Cardiac muscle cell (in vitro differentiated cells and primary cell): ENCODE measurements around the gene TMEM176A. TPM values are rescaled to one million over a fixed set of nuclear protein-coding genes. Genes with fewer than 3 reads are reported as not detected.
"Not testable (repeated sequence)": the region's sequence is repeated elsewhere in the genome, so short reads cannot be mapped to it uniquely, and the experiment has no call there.

Source experiments
- DNase-seq, 2 donors: peaks; one replicate each; pipeline versions ENCODE4 v3.0.0 to v3.0.0-alpha.2; 2010 to 2017; ENCODE audit warnings: low read depth in 1 of 2, low spot score in 1 of 2
- H3K27ac ChIP-seq: fragments of 200-600 bp; sonication (generic); 2 replicates; pipeline ENCODE4 v1.5.1; 2016
- H3K27me3 ChIP-seq: fragments of 200-600 bp; sonication (generic); 2 replicates; pipeline ENCODE4 v1.6.0; 2016; ENCODE audit warnings: control low read depth
- H3K36me3 ChIP-seq: fragments of 200-600 bp; sonication (generic); 2 replicates; pipeline ENCODE4 v1.5.1; 2016; ENCODE audit warnings: control low read depth
- H3K4me1 ChIP-seq: fragments of 200-600 bp; sonication (generic); 2 replicates; pipeline ENCODE4 v1.8.1; 2017; ENCODE audit warnings: low read depth, mild to moderate bottlenecking, mixed run types
- H3K4me3 ChIP-seq: fragments of 200-600 bp; sonication (generic); 2 replicates; pipeline ENCODE4 v1.5.1; 2016; ENCODE audit warnings: mild to moderate bottlenecking
- H3K9me3 ChIP-seq: fragments of 200-600 bp; sonication (generic); 2 replicates; pipeline ENCODE4 v1.5.1; 2017; ENCODE audit warnings: low read depth, mild to moderate bottlenecking, control low read depth
- CTCF ChIP-seq: IDR thresholded peaks from 2 replicates; pipeline ENCODE4 v1.5.1; 2012; ENCODE audit warnings: low read depth, mild to moderate bottlenecking, low read length
- polyA plus RNA-seq: library from polyadenylated mRNA; unstranded; fragments of >200 nt; fragmentation: Nextera tagmentation; extraction: Ambion mirVana; gene quantifications from 2 replicates; pipeline ENCODE4 v1.2.1, GENCODE V29; 2016
- total RNA-seq: library from RNA; depleted of rRNA; stranded (reverse); fragments of >200 nt; gene quantifications from 2 replicates; pipeline ENCODE4 v1.2.3, GENCODE V29; 2016

Gene TMEM176A
- total and polyA plus RNA-seq, 2 experiments from 2014 or later: 18.2 to 32.1 TPM

GRCh38 chr7:150769768-150770167 lies 30.8 kb upstream of the TMEM176A start:
- Histone ChIP-seq H3K9me3 (no peaks in the 10 kb centered on the region), H3K27me3 (peaks cover 2% of the 10 kb centered on the region), H3K4me3 (no peak overlapping the region), H3K4me1 (no peaks in the 10 kb centered on the region), H3K36me3 (no peaks in the 10 kb centered on the region), H3K27ac (no peak overlapping the region)
- no peak for TF ChIP-seq CTCF
- no peak for DNase-seq

DNA sequence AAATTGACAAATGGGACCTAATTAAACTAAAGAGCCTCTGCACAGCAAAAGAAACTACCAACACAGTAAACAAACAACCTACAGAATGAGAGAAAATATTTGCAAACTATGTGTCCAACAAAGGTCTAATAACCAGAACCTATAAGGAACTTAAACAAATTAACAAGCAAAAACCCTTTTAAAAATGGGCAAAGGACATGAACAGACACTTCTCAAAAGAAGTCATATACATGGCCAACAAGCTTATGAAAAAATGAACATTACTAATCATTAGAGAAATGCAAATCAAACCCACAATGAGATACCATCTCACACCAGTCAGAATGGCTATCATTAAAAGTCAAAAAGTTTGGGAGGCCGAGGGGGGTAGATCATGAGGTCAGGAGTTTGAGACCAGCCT lies 26.4 kb upstream of the TMEM176A start:
- H3K36me3 ChIP-seq, DNase-seq, H3K27ac ChIP-seq, H3K9me3 ChIP-seq, H3K4me1 ChIP-seq, H3K4me3 ChIP-seq, H3K27me3 ChIP-seq: not testable (repeated sequence)

DNA sequence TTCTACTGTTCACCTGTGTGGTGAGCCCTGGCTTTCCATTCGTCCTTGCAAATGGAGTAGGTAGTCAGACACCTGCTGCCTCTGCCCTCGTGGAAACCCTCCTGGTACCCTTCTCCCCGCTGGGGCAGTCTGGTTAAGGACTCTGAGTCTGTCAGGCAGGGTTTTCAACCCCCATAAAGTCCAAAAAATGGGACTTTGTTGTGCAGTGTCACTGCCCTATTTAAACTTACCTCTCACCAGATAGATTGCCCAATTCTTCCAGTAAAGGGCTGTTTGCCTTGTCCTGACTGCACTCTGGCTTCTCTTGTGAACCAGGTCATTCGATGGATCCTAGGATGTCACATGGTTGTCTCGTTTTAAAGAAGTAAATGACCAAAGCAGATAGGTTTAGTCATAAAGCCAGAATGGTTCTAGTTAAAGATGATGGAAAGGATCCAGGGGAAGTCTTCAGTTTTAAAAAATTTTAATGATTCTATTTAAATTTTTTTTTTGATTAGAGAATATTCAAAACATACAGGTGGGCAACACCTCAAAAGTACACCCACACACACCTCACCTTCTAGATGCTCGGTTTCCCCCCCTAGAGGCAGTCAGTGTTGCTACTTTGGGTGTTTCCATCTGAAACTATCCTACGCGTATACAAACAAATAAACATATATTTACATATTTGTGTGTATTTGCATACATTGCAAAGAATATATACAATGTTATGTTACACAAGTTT lies 22.4 kb upstream of the TMEM176A start:
- Histone ChIP-seq H3K36me3 (no peaks in the 10 kb centered on the region), H3K9me3 (no peaks in the 10 kb centered on the region), H3K4me3 (no peak overlapping the region), H3K27ac (no peak overlapping the region), H3K27me3 (peaks cover 3% of the 10 kb centered on the region), H3K4me1 (no peaks in the 10 kb centered on the region)
- TF ChIP-seq CTCF: no peak
- DNase-seq: no peak

DNA sequence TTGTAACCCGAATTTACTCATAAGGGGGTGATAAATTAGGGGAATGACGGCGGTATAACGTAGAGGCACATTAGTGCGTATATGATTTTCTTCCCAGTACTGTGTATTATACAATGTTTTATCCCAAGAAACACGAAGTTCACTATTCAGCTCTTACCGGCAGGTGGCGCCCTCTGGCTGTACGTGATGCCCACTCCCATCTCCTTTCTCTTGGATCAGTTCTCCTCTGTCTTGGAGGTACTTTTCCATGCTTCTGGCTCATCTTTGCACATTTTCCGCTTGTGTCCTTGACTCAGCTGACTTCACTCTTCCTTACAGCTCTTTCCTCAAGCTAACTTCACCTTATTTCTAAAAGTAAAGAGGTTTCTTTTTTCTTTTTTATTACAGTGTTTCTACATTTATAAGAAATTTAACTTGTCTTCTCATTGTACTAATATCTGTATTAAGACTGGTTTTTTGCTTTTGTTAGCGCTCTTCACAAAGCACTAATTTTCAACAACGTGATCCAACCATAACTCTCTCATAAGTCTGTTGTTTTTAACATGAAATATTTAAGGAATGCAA lies 21.7 kb upstream of the TMEM176A start:
- H3K4me3 ChIP-seq: no peak overlapping the region
- H3K36me3 ChIP-seq: no peaks in the 10 kb centered on the region
- no peak overlapping the region for H3K27ac ChIP-seq
- no peaks in the 10 kb centered on the region for H3K4me1 ChIP-seq
- H3K9me3 ChIP-seq: no peaks in the 10 kb centered on the region
- H3K27me3 ChIP-seq: peaks cover 3% of the 10 kb centered on the region
- peak; percentile 76 to 87 for DNase-seq
- TF ChIP-seq CTCF: peak; percentile 87

DNA sequence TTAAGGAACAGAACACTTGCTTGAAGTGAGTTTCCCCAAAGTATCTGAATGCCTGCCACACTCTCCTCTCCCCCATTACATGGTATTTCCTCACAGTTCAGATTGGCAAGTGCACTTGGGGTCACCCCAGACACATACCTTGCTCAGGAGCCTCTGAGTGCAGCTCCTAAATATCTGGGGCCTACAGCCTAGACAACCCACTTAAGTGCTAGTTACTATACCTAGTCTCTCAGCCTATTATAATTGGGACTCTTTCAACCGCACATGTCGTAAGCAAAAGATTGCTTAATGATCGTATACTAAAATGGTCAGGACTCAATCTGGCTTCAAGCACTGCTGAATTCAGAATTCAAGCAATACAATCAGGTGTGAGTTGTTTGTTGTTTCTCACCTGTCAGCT lies 20.3 kb upstream of the TMEM176A start:
- no peak overlapping the region for H3K27ac ChIP-seq
- peaks cover 3% of the 10 kb centered on the region for H3K27me3 ChIP-seq
- TF ChIP-seq CTCF: no peak
- no peak for DNase-seq
- H3K4me3 ChIP-seq: no peak overlapping the region
- no peaks in the 10 kb centered on the region for H3K36me3 ChIP-seq
- no peaks in the 10 kb centered on the region for H3K9me3 ChIP-seq
- peaks cover 9% of the 10 kb centered on the region for H3K4me1 ChIP-seq

GRCh38 chr7:150781103-150781502 lies 19.5 kb upstream of the TMEM176A start:
- Histone ChIP-seq H3K4me1 (peaks cover 9% of the 10 kb centered on the region), H3K4me3 (no peak overlapping the region), H3K36me3 (no peaks in the 10 kb centered on the region), H3K27ac (no peak overlapping the region), H3K27me3 (peaks cover 3% of the 10 kb centered on the region), H3K9me3 (no peaks in the 10 kb centered on the region)
- TF ChIP-seq CTCF: no peak
- peak in 1 of 2 donors; percentile 55 for DNase-seq
